SU-DHL-6 (cell line): Measurements from ENCODE around the gene BEND7.

Experiments used
- H2AFZ ChIP-seq: fragments of 200-600 bp; sonication (generic); 2 replicates; pipeline ENCODE4 v1.6.1; 2014; ENCODE audit warnings: low read depth, mild to moderate bottlenecking, moderate library complexity, mixed read lengths, antibody characterized with exemption, low read length; ENCODE audit not compliant: severe bottlenecking
- H3F3A ChIP-seq: fragments of 200-600 bp; shearing (Covaris generic); 2 replicates; pipeline ENCODE4 v1.6.0; 2016; ENCODE audit warnings: antibody characterized with exemption, mild to moderate bottlenecking; ENCODE audit not compliant: insufficient read depth
- H3K27ac ChIP-seq: fragments of 200-600 bp; sonication (generic); 2 replicates; pipeline ENCODE4 v1.5.1; 2016; ENCODE audit warnings: low read depth, mild to moderate bottlenecking, low read length, moderate library complexity, mixed read lengths
- H3K27me3 ChIP-seq: fragments of 200-600 bp; sonication (generic), shearing (Covaris generic); 2 replicates; pipeline ENCODE4 v1.6.0; 2014; ENCODE audit warnings: mild to moderate bottlenecking, low read length
- H3K36me3 ChIP-seq: fragments of 200-600 bp; sonication (generic); 2 replicates; pipeline ENCODE4 v1.6.1; 2014; ENCODE audit warnings: mild to moderate bottlenecking, low read length, mixed read lengths
- H3K4me2 ChIP-seq: fragments of 300-600, 200-600 bp; shearing (Covaris generic), sonication (generic); 2 replicates; pipeline ENCODE4 v1.6.0; 2014; ENCODE audit warnings: low read length, low read depth, mild to moderate bottlenecking; ENCODE audit not compliant: poor library complexity, severe bottlenecking
- H3K4me3 ChIP-seq: fragments of 200-600 bp; sonication (generic); 2 replicates; pipeline ENCODE4 v1.5.1; 2014; ENCODE audit warnings: antibody characterized with exemption, low read length, mild to moderate bottlenecking, mixed read lengths; ENCODE audit not compliant: insufficient read depth, poor library complexity, severe bottlenecking
- H3K79me2 ChIP-seq: fragments of 200-600 bp; sonication (generic); 2 replicates; pipeline ENCODE4 v1.6.1; 2014; ENCODE audit warnings: mild to moderate bottlenecking, low read length, moderate library complexity; ENCODE audit not compliant: insufficient read depth
- H3K9ac ChIP-seq: fragments of 200-600 bp; sonication (generic); 2 replicates; pipeline ENCODE4 v1.7.0; 2014; ENCODE audit warnings: mild to moderate bottlenecking, low read length
- H3K9me2 ChIP-seq: fragments of 200-600 bp; sonication (generic); replicated peaks from 2 replicates; pipeline ENCODE4 v1.6.1; 2014; ENCODE audit warnings: low read length; ENCODE audit not compliant: insufficient read depth
- H3K9me3 ChIP-seq: fragments of 200-600 bp; sonication (generic); 2 replicates; pipeline ENCODE4 v1.6.1; 2014; ENCODE audit warnings: low read length, mixed read lengths; ENCODE audit not compliant: insufficient read depth
- H4K20me1 ChIP-seq: fragments of 200-600 bp; sonication (generic); 2 replicates; pipeline ENCODE4 v1.6.1; 2014; ENCODE audit warnings: low read depth, mild to moderate bottlenecking, antibody characterized with exemption, low read length, moderate library complexity, mixed read lengths
- EZH2phosphoT487 ChIP-seq: fragments of 200-600 bp; sonication (generic), shearing (Covaris generic); conservative IDR thresholded peaks from 2 replicates; pipeline ENCODE4 v1.6.1; 2018; ENCODE audit warnings: mild to moderate bottlenecking, antibody characterized with exemption, low read length, moderate library complexity, mixed read lengths
- TF ChIP-seq, protein P1 (sequence below): fragments of 200-600 bp; sonication (generic); IDR thresholded peaks from one replicate; pipeline ENCODE4 v1.5.1; 2017; ENCODE audit warnings: antibody characterized with exemption, mild to moderate bottlenecking, low read length, moderate library complexity; ENCODE audit not compliant: insufficient read depth, poor library complexity, severe bottlenecking

BEND7 gene

DNA sequence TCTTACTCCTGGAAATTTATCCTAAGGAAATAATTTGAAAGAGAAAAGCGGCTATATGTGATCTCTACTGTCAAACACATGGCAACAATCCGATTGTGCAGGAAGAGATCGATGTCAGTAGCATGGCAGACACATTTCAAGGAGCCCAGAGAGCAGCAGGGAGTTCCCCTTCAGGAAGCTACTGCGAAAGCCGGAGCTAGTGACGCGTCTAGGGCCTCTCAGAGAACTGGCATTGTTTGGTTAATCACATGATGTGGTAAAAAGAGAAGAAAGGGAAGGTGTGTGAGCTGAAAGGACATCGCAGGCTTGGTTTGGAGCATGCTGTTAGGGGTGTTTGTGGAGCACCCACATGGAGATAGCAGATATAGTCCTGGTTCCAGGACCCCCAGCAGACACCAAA lies 74.9 kb downstream of the BEND7 start:
- Histone ChIP-seq H3K4me3 (no peak overlapping the region), H3F3A (no peaks in the 10 kb centered on the region), H3K9me3 (no peaks in the 10 kb centered on the region), H3K9ac (no peak overlapping the region), H3K79me2 (no peaks in the 10 kb centered on the region), H3K27ac (no peak overlapping the region), H4K20me1 (no peaks in the 10 kb centered on the region), H3K27me3 (peaks cover 3% of the 10 kb centered on the region; the same call in 1 of the 2 replicates), H3K36me3 (no peaks in the 10 kb centered on the region), H3K9me2 (no peaks in the 10 kb centered on the region), H2AFZ (no peak overlapping the region), H3K4me2 (no peak overlapping the region)
- no peak for TF ChIP-seq EZH2phosphoT487
- TF ChIP-seq, protein P1, sequence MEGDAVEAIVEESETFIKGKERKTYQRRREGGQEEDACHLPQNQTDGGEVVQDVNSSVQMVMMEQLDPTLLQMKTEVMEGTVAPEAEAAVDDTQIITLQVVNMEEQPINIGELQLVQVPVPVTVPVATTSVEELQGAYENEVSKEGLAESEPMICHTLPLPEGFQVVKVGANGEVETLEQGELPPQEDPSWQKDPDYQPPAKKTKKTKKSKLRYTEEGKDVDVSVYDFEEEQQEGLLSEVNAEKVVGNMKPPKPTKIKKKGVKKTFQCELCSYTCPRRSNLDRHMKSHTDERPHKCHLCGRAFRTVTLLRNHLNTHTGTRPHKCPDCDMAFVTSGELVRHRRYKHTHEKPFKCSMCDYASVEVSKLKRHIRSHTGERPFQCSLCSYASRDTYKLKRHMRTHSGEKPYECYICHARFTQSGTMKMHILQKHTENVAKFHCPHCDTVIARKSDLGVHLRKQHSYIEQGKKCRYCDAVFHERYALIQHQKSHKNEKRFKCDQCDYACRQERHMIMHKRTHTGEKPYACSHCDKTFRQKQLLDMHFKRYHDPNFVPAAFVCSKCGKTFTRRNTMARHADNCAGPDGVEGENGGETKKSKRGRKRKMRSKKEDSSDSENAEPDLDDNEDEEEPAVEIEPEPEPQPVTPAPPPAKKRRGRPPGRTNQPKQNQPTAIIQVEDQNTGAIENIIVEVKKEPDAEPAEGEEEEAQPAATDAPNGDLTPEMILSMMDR = no peak

GRCh38 chr10:13450069-13450468 lies 78.7 kb downstream of the BEND7 start:
- TF ChIP-seq EZH2phosphoT487 = no peak
- TF ChIP-seq, protein P1 = no peak
- Histone ChIP-seq H3K9ac (no peak overlapping the region), H3K36me3 (no peaks in the 10 kb centered on the region), H3K4me3 (no peak overlapping the region), H4K20me1 (no peaks in the 10 kb centered on the region), H3K9me3 (no peaks in the 10 kb centered on the region), H3F3A (no peaks in the 10 kb centered on the region), H3K79me2 (no peaks in the 10 kb centered on the region), H3K4me2 (no peak overlapping the region), H2AFZ (no peak overlapping the region), H3K27me3 (no peaks in the 10 kb centered on the region), H3K27ac (no peak overlapping the region), H3K9me2 (no peaks in the 10 kb centered on the region)

GRCh38 chr10:13449296-13449695 lies 79.5 kb downstream of the BEND7 start:
- Histone ChIP-seq H3K27me3 (no peaks in the 10 kb centered on the region), H3K9me3 (no peaks in the 10 kb centered on the region), H3K79me2 (no peaks in the 10 kb centered on the region), H3K9ac (no peak overlapping the region), H3K36me3 (no peaks in the 10 kb centered on the region), H3K27ac (no peak overlapping the region), H2AFZ (no peak overlapping the region), H3K4me2 (no peak overlapping the region), H4K20me1 (no peaks in the 10 kb centered on the region), H3K4me3 (no peak overlapping the region), H3K9me2 (no peaks in the 10 kb centered on the region), H3F3A (no peaks in the 10 kb centered on the region)
- TF ChIP-seq, protein P1 = no peak
- no peak for TF ChIP-seq EZH2phosphoT487

GRCh38 chr10:13448216-13448615 lies 80.6 kb downstream of the BEND7 start:
- Histone ChIP-seq H3K36me3 (no peaks in the 10 kb centered on the region), H4K20me1 (no peaks in the 10 kb centered on the region), H3K27ac (no peak overlapping the region), H3K9me2 (no peaks in the 10 kb centered on the region), H2AFZ (no peak overlapping the region), H3K27me3 (no peaks in the 10 kb centered on the region), H3K4me3 (no peak overlapping the region), H3F3A (no peaks in the 10 kb centered on the region), H3K9ac (no peak overlapping the region), H3K4me2 (no peak overlapping the region), H3K9me3 (no peaks in the 10 kb centered on the region), H3K79me2 (no peaks in the 10 kb centered on the region)
- no peak for TF ChIP-seq EZH2phosphoT487
- TF ChIP-seq, protein P1 = no peak
